Measurements from ENCODE around the gene KIF18B.

Gene KIF18B

DNA sequence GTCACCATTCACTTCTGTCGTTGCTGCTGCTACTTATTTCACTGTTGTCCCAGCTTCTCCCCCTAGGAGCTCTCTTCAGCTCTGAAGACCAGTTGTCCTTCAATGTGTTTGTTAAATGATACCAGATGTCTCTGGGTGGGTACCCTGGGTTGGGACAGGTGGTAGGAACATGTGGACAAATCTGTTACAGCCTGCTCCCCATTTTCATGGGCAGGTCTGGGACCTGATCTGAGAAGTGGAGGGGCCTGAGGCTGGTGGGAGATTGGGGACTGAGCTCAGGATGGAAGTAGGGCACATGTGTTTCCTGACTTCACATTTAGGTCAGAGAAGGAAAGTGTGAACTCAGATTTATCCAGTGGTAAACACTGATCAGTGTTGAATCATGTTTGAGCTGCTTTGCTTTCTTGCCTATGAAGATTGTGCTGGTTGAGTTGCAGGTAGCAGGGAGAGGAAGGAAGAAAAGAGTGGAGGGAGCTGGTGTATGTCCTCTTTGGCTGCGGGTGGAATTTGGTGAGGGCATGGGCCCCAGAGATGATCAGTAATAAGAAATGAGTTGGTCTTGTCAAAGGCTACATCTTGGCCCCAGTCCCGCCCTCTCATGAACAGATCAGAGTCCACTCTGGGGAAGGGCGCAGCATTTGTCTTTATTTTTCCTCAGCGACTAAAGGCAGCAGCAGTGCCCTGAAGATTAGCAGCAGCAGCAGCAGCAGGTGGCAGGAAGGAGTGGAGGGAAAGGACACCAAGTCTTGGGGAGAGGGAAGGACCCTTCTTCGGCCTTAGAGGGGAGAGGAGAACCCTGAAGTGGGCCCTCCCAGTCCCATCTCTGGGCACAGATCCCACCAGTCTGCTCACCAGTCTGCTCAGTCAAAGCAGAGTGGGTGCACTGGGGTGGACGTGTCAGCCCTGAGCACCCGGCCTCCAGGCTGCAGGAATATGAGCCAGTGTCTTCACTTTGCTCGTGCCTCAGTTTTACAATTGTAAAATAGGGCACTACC lies 42.3 kb downstream of the KIF18B start:
- no peak for DNase-seq (ENCODE audit: low spot score)

DNA sequence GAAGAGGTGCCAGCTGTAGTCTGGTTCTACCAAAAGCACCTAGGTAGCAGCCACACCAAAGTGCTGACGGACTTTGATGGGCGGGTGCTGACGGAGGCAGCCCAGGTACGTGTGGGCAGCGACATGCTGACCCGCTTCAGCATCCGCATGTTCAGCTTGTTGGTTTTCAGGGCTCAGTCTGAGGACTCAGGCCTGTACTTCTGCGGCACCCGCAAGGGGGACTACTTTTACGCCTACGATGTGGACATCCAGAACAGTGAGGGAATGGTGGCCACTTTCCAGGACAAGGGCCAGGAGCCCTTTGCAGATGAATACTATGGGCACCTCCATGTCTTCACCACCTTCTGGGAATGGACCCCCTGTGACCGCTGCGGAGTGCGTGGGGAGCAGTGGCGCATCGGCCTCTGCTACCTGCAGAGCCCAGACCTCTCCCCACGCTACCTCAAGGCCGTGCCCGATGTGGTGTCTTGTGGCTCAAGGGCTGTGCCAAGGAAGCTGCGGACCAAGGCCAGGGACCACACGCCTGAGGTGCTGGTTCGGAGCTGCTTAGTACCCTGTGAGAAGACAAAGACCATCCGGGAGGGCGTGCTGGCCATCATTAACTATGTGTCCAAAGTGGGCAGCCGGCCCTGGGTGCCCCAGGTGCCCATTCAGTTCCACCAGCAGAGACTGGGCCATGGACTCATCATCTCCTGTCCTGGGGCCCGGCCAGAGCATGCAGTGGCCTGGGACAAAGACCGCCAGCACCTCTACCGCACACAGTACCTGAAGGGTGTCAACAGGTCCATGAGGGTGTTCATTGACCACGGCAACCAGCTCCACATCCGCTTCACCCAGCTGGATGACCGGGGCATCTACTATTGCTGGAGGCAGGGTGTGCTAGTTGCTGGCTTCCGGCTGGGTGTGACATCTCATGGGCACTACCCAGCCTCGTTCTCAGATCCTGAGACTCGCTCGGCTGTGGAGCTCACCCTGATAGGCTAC lies 43.3 kb downstream of the KIF18B start:
- no peak for DNase-seq (ENCODE audit: low spot score)

DNA sequence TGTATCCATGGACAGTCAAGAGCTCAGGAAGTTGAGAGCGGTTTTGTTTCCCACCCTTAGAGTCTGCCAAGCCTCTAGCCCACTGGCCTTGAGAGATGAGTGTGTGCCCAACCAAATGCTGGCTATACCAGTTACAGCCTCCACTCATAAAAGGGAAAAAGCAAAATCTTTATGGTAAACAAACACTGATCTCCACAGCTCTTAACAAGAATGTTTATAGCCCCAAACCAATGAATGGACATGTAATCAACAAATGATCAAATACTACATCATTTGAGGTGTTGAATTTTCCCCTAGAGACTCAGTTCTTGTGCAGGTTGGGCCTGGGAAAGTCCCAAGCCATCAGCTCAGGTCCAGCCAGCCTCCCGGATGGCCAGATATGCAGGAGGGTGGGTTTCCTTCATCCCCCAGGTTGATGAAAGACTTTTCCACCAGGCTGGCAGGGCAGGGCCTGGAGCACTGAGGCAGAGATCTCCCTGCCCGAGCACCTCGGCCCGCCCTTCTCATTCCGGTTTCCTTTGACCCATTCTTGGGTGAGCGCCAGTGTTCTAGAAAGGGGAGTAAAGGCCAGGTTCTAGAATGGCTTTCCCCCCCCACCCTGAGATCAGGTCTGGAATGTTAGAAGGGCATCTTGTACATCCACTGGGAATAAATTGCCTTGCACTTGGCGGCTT lies 44.4 kb downstream of the KIF18B start:
- no peak for DNase-seq (ENCODE audit: low spot score)

DNA sequence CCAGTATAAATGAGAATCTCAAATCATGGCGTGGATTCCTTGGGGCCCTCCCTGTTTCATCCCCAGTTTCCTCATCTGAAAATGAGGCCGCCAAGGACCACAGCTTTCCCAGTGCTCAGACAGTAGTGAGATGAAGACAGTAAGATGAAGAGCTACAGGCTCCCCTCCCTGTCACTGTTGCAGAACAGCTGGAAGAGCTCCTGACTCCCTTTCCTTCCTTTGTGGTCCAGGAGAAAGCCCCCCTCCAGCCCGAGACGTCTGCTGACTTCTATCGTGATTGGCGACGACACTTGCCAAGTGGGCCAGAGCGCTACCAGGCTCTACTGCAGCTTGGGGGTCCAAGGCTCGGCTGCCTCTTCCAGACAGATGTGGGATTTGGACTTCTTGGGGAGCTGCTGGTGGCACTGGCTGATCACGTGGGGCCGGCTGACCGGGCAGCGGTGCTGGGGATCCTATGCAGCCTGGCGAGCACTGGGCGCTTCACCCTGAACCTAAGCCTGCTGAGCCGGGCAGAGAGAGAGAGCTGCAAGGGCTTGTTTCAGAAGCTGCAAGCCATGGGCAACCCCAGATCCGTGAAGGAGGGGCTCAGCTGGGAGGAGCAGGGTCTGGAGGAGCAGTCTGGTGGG lies 45.3 kb downstream of the KIF18B start:
- no peak for DNase-seq (ENCODE audit: low spot score)

DNA sequence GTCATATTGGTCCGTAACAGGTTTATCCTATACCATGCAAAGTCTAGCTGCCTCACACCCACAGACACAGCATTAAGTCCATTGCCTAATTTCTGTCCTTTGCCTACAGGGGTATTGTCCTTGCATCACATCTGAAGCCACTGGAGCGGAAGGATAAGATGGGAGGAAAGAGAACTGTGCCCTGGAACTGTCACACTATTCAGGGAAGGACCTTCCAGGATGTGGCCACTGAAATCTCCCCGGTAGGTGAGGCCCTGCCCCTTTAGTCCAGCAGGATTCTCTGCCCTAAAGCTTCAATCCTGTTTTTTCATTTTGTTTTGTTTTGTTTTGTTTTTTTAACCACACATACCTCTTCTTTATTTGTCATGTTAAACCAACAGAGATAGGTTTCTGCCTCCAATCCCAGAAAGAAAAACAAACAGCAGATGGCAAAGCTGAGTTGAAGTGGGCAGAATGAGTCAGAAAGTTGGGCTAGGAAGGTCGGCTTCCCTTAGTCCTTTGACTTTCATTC lies 46.1 kb downstream of the KIF18B start:
- DNase-seq (ENCODE audit: low spot score): no peak

GRCh38 chr17:44900894-44901293 lies 46.7 kb downstream of the KIF18B start:
- DNase-seq (ENCODE audit: low spot score): peak; percentile 67

DNA sequence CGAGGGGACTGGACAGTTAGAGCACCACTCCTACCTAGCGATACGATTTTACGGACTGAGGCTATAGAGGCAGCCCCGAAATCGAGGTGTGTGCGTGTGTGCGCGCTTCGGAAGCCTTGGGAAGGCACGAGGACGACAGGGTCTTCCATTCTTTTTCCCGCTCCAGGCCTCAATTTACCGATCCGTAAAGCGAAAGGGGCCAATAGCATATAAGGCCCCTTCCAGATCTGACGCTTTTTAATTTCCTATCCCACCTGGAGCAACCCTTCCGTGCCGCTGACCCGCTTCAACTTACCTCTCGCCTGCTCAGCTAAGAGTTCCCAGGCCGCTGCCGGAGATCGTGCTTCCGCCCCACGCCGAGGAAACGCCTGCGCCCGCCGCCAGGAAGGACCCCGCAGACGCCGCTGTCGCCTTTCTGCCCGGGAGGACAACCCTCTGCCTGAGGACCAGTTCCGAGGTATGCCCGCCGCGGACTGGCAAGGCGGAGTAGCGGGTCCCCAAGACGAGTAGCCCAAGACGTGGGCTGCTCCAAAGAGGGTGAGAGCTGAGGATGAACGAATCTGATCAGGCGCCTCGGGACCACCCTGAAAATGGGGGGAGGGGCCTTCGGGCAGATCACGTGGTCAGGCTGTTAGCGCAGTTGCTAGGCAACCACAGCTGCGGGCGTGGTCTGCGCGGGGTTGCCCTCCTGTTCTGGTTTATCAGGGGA lies 48.3 kb downstream of the KIF18B start, which contains the start of gene EFTUD2:
TSS of gene EFTUD2 (minus strand) at position 372 of the 709 bp plus-strand sequence. CDS start 4,924 bp downstream, outside the sequence.
- peak; percentile 87 for DNase-seq (ENCODE audit: low spot score)

- no peak for DNase-seq (ENCODE audit: low spot score)
Measured at GRCh38 chr17:44898768-44899073, 48.9 kb downstream of the KIF18B start.

- no peak for DNase-seq (ENCODE audit: low spot score)
Measured at GRCh38 chr17:44894642-44895041, 52.9 kb downstream of the KIF18B start.

- no peak for DNase-seq (ENCODE audit: low spot score)
Measured at GRCh38 chr17:44892250-44892649, 55.3 kb downstream of the KIF18B start.

DNA sequence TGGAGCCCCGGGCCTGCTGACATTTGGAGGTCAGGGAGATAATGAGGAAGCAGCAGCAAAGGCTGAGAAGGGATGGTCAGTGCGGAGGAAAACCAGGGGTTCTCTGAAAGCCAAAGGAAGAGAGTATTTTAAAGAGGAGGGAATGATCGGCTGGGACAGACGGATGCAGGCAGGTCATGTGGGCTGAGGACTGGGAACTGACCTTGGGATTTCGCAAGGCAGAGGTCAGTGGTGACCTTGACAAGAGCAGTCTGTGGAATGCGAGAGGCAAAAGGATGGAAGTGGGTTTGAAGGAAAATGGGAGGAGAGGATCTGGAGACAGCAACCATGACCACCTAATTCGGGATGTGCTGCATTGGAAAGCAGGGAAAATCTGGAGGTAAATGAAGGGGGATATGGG lies 58.6 kb downstream of the KIF18B start:
- DNase-seq (ENCODE audit: low spot score): no peak

DNA sequence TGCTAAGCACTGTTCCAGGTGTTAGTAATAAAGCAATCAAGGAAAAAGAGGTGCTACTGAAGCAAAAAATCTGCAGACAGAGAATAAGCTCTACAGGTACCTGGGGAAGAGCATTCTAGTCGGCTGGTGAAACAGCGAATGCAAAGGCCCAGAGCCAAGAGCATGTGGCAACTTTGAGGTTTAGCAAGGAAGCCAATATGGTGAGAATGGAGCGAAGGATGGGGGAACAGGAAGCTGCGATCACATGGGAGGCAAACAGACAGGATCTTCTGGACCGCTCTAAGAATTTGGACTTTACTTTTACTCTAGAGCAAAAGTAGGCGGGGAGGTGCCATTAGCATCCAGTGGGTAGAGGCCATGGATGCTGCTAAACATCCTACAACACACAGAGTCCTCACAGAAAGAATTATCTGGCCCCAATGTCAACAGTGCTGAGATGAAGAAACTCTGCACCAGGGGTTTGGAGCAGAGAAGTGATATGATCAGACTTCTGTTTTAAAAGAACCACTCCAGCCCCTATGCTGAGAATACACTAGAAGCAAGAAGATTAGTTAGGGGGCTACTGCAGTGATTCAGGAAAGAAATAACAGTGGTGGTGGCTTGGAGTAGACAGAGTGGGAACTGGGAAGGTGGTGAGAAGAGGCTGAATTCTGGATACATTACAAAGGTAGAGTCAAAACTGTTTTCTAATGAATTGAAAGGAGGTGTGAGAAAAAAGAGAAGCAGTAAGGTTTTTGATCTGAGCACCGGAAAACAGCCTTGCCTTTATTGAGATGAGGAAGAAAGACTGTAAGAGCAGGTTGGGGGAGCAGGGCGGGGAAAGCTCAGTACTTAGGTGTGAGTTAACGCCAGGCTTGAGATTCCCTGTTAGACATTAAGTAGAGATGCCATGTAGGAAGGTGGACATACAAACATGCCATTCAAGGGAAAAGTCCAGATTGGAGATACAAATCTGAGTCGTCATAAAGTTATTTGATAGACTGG lies 59.3 kb downstream of the KIF18B start:
- no peak for DNase-seq (ENCODE audit: low spot score)

DNA sequence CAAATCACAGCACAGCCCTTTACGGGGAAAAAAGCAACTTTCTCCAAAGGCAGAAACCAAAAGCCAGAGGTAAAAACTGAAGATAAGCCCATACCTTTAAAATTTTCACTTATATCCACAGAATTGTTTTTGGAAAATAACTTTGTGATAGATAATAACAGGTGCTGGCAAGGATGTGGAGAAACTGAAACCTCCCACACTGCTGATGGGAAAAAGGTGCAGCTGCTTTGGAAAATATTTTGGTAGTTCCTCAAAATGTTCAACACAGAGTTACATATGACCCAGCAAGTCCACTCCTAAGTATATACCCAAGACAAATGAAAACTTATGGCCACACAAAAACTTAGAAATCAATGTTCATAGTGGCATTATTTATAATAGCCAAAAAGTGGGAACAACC lies 60.6 kb downstream of the KIF18B start:
- DNase-seq (ENCODE audit: low spot score): no peak

GRCh38 chr17:44884941-44885340 lies 62.6 kb downstream of the KIF18B start:
- DNase-seq (ENCODE audit: low spot score): no peak

DNA sequence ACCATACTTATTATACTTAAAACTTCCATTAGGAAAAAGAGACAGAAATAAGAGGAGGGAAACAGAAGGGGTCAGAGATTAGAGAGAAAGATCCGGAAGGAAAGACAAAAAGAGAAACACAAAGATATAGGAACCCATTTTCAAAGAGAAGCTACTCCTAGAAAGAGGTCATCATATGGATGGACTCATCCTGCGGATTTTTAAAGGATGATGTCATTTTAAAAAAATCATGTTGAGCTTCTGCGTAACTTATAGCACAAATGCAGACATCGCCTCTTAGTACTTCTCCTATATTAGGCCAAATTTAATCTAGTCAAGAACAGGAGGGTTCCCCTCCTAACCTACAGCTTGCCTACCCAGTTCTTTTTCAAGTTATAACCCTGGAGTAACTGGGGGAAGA lies 66.4 kb downstream of the KIF18B start:
- DNase-seq (ENCODE audit: low spot score): no peak

DNA sequence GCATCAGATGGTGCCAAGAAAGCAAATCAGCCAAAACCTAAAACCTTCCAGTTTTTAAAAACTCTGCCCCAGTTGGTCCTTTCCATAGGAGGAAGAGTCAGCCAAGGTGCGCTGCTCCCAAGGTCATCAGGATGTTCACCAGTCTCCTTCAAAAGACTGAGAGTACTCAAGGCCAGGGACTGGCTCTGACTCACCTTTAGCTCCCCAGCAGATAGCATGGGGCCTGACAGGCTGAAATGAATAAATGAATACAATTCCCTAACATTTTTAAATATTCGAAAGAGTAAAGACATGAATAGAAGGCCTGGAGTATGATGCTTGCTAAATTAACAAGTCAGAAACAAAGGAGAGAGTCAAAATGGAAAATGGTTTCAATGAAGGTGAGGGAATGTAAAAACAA lies 67.5 kb downstream of the KIF18B start:
- no peak for DNase-seq (ENCODE audit: low spot score)

- no peak for DNase-seq (ENCODE audit: low spot score)
Measured at GRCh38 chr17:44879376-44879775, 68.2 kb downstream of the KIF18B start.

- DNase-seq (ENCODE audit: low spot score): peak; percentile 74
Measured at GRCh38 chr17:44878627-44879221, 68.8 kb downstream of the KIF18B start.

- DNase-seq (ENCODE audit: low spot score): no peak
Measured at GRCh38 chr17:44877121-44877520, 70.5 kb downstream of the KIF18B start.
